HG03066 (cell line): ENCODE data around the gene MIER3.
A peak's percentile ranks its signal among the peaks of the same experiment; 100 is the strongest.
"Not testable (repeated sequence)": the region's sequence is repeated elsewhere in the genome, so short reads cannot be mapped to it uniquely, and the experiment has no call there.

ENCODE experiments used
- ATAC-seq: cut with Tn5 transposase; IDR thresholded peaks from one replicate; pipeline ENCODE4 v1.9.1; 2021; ENCODE audit warnings: low read depth; ENCODE audit not compliant: unreplicated experiment

The MIER3 gene, protein sequence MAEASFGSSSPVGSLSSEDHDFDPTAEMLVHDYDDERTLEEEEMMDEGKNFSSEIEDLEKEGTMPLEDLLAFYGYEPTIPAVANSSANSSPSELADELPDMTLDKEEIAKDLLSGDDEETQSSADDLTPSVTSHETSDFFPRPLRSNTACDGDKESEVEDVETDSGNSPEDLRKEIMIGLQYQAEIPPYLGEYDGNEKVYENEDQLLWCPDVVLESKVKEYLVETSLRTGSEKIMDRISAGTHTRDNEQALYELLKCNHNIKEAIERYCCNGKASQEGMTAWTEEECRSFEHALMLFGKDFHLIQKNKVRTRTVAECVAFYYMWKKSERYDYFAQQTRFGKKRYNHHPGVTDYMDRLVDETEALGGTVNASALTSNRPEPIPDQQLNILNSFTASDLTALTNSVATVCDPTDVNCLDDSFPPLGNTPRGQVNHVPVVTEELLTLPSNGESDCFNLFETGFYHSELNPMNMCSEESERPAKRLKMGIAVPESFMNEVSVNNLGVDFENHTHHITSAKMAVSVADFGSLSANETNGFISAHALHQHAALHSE

DNA sequence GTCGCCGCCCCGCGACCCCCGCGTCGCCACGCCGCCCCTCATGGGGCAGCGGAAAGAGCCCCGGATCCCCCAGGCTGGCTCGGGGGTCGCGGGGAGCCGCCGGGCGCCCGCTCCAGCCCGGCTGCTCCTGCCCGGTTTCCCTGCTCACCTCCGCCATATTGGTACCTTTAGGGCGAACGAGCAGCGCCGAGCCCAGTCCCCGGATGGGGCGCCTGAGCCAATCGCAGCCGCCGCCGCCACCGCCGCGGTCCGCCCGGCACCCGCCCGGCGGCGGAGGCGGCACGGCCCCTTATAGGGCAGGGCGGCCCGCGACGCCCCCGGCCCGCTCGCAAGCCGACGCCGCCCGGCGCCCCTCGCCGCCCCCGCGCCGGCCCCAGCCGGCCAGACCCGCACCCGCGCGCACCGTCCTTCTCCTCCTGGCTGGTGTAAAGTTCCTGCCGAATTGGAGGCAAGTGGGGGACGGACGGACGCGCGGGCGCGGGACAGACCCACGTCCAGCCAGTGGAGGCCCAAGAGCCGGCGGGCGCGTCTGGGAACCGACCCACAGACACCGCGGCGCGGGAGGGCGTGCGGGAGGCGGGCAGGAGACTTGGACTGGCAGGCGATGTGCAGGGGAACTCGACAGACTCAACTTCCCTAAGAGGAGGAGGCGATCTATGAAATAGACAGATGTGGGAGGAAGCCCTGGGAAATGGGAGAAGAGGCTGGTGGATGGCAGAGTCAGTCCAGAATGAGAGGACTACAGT lies at the start of gene MIER3:
Gene MIER3 (minus strand): TSS at position 178 of the 746 bp plus-strand sequence. CDS start 21 bp downstream, at position 157.
- ATAC-seq: peak; percentile 92

DNA sequence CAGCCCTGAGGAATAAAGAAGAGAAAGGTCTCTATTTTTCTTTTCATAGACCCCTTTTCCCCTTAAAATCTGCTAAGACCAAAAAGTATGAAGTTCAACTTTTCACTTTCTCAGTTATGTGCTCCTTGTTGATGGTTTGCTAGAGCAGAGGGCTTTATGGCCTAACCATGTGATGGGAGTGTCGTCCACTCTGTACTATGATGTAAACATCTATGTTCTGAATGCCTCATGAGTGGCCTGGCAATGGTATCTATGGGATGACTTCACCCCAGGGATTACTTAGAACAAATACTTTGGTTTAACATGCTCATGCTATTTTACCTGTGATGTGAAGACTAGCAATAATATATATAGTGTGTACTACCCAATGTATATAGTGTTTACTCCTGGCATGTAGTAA lies 43.7 kb upstream of the MIER3 start:
- no peak for ATAC-seq

DNA sequence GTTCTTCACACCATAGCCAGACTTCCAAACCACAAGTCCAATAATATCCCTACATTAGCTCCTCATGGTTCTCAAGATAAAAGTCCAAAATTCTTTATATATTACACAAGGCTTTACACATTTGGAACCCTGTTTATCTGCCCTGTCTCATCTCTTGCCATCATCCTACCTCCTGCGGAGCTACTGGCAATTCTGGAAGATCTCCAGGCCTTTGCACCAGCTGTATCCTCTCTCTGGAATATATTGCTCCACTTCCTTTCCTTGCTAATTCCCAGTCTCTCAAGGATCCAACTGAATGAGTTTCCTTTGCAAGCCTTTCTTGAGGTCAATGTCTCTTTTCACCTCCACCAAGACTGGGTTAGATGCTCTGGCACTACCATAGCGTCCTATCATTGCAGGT lies 41.3 kb upstream of the MIER3 start:
- no peak for ATAC-seq

DNA sequence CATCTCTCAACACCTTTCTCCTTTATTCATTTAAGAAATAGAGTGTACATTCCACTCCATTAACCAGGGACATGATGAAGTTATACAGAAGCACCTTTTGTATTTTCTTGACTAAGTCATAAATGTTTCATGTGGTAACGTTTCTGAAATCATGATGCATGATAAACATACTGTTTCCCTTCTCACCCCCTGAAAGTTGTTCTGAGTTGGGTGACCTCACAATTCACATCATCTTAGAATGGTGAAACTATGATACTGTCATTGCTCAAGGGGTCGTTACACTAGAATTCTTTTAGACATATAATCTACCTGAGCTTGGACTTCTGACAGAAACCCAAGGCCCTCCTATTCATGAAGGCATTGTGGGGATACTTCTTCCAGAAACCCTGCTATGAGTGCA lies 37.8 kb upstream of the MIER3 start:
- no peak for ATAC-seq

DNA sequence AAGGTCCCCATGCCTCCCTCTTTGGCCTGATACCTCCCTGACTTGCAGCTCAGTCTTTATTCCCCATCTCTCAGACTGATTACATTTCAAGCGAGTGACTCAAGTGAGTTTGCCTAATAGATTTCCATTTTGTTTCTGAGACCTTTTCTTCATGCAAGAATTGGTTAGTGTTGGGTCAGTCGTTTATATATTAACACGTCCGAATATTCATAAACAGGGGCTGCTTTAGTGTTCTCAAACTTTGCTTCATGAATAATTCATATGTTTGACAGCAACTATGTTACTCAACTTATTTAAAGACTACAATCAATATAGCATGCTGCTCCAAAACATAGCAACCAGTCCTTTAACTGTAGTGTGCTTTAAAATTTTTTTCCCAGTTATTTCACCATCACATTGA lies 36.6 kb upstream of the MIER3 start:
- no peak for ATAC-seq

DNA sequence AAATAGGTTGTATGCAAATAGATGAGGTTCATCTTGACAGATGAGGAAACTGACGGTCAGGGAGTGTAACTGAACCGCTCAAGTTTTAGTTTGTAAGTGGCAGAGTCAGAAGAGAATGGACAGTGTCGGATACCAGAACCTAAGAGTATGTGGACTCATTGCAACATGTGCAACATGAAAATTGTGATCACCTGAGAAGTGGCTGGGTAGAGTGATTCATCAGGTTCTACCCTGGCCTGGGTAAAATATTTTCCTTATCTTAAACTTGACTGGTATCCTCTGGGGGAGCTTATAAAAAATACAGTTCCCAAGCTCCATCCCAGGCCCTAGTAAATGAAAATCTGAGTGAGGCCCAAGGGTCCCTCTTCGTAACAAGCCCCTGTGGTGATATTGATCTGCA lies 35.2 kb upstream of the MIER3 start:
- ATAC-seq: no peak

DNA sequence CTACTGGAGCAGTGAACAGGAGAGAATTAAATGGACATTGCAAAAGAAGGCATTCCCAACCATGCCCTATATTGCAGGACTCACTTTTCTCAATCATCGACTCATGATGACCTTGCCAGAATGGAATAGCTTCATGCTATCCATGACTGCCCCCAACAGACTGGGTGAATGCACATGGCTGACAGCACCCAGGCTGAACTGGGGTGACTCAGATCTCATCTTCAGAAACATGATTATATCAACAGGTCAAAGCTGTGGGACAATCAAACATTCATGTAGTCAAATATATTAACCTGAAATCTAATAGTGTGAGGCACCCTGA lies 34.7 kb upstream of the MIER3 start:
- ATAC-seq: no peak

DNA sequence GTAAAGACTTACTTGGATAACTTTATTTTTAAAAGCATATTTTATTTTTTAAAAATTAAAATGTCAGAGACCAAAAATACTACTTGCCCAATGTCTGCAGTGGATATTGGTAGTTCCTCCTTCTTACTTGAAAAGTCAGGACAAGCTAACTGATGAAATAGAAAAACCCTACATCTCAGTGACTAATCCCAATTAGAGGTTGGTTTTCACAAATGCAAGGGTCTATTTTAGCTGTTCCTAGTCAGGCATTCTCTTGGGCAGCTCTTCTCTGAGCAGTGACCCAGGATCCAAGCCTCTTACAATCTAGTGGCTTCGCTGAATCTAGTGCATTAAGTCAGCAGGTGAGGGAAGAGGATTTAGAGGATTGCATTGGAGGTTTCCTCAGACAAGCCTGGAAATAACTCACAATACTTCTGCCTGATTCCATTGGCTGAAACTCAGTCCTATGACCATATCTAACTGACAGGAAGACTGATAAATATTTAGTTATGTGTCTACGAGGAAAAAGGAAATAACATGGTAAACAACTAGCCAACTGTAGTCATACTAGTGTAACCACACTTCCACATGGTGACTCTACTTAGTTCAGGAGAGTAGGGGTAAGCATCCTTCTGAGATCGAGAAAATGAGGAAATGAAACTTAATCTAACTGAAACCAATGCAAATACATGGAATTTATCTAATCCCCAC lies 34.2 kb upstream of the MIER3 start:
- ATAC-seq: no peak

DNA sequence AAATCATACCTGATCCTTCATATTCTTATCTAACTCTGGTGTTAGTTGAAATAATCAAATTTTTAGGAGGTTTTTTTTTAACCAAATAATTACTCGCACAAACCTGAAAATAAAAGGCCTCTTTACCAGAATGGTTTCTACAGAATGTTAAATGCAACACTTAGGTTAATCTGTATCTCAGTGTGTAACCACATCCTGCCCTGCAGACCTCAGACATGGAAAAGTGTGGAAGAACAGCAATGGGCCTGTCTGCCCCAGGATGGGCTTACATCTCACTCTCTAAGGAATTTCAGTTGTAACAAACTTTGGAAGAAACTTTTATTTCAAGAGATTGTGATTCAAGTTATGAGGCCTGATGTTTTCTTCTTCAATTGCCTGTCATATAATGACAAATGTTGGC lies 32.5 kb upstream of the MIER3 start:
- ATAC-seq: no peak

DNA sequence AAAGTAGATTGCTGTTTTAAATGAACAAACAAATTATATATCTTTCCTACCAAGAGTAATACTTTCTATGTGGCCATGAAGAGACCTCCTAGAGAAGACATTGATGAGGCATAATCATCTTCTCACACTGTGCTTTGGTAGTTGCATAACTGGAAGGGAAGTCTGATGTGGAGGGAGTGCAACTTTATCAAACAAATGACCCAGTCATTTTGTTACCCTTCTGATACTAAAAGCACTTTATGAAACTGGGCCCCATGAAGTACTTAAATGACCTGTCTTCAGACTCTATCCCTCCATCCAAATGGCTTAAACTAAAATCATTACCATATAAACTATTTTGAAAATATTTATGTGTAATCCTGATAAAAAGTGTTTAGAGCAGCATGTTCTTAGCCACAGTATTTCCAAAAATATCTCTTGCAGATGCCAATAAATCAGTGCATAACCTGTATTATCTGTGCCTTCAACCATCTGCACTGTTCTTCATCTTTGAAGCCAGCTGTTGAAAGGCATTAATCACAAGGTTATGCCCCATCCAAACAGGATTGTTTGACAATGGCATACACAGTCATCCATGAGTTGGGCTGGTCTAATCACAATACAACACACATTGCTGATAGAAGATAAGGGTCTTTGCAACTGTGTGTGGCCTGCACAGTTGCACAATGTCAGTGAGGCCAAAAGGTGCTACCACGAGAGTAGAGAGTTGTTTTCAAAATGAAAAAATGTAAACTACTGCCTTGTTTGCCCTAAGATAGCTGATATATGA lies 31.9 kb upstream of the MIER3 start:
- no peak for ATAC-seq

DNA sequence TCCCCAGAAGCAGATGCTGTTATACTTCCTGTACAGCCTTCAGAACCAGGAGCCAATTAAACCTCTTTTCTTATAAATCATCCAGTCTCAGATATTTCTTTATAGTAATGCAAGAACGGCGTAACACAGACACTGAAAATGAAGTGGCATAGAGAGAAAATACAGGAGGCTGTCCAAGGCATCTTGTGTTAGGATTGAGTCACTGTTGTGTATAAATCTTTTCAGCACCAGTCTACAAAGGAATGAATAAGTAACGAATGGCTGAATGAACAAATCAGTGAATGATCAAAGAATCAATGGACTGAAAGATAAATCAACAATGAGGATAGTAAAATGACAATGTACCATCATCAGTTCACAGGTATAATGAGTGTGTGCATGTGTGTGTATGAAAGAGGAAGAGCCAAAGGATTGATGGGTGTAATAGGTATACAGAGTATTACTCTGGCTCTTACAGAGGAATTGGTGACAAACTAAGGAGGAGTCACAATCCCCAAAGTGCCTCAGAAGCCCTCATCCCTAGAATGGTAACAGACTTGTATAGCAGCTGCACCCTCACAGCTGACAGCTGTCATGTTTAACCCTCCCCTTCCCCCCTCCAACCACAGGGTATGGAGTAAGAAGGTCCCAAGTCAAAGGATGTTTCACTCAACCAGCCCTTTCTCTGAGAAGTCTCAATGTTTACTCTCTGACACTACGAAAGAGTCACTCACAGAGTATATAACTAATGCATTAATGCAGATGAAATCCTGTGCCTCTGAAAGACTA lies 29.8 kb upstream of the MIER3 start:
- ATAC-seq: no peak

DNA sequence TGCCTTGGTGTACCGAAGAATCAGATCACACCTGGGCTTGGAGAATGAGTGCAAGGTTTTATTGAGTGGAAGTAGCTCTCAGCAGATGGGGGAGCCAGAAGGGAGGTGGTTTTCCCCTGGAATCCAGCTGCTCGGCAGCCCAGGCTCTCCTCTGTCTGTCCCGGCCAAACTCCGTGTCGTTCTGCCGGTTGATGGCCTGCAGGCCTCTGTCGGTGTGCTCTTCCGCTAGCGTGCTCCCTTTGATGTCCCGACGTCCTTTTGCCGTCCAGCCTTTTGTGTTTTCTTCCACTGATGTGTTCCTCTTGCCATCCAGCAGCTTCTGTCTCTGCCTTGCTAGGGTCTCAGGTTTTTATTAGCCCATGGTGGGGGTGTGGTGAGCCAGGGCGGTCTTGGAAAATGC lies 28.0 kb upstream of the MIER3 start:
- ATAC-seq: no peak

DNA sequence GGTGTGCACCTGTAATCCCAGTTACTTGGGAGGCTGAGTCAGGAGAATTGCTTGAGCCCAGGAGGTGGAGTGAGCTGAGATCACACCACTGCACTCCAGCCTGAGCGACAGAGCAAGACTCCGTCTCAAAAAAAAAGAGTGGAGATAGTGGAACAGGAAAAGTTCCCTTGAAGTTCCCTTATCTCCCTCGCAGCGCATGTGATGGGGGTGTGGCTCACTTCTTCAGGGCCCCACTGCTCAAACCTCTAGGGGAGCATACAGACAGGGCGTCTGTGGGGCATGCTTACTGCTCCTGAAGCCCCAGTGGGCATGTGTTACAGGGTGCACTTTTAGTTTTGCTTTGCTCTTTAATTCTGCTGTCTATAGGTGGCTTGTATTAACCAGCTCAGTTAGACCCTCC lies 27.6 kb upstream of the MIER3 start:
- not testable (repeated sequence) for ATAC-seq

DNA sequence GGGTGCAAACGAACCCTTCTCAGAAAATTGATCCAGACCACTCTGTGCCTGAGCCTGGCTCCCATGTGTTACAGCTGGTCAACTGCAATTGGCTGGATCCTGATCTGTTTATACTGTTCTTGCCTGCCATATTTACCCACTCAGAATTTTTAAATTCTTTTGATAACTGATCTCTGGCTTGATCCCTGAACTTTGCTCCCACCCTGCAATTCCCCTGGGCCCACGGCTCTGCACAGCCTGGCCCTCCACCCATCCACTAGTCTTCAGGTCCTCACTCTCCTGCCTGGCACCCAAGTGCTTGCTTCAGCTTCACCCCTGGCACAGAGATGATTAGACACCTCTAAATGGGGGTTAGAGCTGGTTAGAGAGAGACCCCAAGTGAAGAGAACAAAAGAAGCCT lies 25.9 kb upstream of the MIER3 start:
- no peak for ATAC-seq

DNA sequence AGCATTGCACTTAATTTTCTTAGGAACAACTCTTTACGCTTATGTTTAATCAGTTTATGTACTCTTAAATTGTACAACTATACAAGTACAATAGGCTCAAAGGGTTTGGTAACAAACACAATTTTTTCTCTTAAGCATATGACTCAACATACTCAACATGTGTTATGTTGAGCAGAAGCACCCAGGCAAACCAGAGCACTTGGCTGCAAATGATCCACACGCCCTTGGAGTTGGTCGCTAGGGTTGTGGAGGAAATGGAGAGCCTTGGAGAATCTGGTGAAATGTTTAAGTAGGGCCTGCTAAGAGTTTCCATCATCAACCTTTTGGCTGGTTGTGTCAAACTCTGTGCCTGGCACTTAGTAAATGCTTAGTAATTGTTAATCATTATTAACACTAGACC lies 25.1 kb upstream of the MIER3 start:
- ATAC-seq: no peak

DNA sequence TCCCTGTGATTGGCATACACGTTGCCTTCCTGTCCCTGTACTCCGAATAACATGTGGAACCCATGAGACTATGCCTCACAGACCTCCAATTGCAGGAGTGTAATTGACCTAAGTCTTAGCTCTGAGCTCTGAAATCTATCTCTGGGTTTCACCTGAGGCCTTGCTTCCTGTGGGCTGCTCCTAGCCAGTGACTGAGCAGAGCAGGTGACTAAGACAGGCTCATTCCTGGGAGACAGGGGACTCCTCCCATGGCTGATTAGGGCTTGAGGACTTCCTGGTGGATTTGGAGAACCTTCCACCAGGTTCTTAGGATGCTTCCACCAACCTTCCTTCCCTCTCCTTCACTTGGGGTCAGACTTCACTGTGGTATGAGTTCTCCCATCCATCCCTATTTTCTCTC lies 22.3 kb upstream of the MIER3 start:
- ATAC-seq: no peak

DNA sequence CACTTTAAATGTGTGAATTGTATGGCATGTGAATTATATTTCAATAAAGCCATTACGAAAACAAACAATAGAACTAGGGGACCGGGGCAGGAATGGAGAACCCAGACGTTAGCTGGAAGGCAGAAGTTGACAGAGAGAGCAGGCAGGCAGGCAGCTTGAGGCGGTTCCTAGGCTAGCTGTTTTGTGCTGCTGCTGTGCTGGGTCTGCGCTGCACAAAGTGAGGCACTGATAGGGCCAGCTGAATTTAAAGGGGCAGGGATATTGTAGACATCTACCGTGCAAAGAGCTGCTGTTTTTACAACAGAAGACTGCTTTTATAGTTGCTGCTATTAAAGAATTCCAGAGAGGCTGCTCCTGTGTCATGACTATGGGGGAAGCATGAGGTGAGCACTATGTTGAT lies 21.6 kb upstream of the MIER3 start:
- no peak for ATAC-seq

DNA sequence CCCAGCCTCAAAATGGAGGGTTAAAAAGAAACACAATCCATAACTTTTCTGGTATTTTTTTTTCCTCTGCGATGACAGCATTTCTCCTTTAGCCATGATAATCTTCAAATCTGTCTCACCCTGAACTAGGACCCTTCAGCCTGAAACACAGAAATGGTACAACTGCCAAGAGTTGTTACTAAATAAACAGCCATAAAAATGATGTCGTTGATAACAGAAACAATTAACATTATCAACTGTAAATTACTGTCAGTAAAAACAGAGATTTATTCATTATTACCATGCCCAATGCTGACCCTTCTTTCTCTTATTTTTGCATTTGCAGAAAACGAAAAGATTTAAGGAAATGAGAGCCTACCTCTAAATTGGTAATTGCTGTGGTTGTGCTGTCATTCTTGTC lies 19.4 kb upstream of the MIER3 start:
- no peak for ATAC-seq

DNA sequence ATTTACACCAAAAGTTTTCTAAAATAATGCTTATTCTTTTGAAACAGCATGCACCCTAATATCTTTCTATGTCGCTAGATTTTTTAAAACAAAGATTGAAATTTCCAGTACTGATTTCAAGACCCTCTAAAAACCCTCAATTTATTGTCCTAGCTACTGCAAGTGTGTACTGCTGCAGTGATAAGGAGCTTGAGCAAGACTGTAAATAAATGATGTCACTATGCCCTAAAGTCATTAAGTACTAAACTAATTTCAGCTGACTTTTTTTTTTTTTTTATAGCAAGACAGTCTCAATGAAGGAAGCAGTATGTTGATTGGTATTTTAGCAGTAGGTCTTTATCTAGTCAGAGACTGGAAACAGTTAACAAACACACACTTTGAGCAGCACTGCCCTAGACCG lies 12.2 kb upstream of the MIER3 start:
- no peak for ATAC-seq

DNA sequence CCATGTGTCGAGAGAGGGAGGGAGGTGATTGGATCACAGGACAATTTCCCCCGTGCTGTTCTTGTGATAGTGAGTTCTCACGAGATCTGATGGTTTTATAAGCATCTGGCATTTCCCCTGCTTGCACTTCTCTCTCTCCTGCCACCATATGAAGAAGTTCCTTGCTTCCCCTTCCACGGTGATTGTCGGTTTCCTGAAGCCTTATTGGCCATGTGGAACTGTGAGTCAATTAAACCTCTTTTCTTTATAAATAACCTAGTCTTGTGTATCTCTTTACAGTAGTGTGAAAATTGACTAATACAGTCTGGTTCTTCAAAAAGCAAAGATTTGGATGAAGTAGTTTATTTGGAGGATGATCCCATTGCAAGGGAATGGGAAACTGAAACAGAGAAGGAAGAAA lies 11.3 kb upstream of the MIER3 start:
- ATAC-seq: no peak
